H1 (cell line): ENCODE data around the gene DSCAM. TPM values are rescaled to one million over a fixed set of nuclear protein-coding genes. Genes with fewer than 3 reads are reported as not detected.

Experiments
- JUND ChIP-seq: IDR thresholded peaks from 2 replicates; pipeline ENCODE4 v1.6.1; 2011; ENCODE audit warnings: mild to moderate bottlenecking, improper control_type of control experiment, low read length
- KDM1A ChIP-seq: fragments of 200-600, 300-600 bp; sonication (generic); IDR thresholded peaks from 2 replicates; pipeline ENCODE4 v1.7.1; 2016; ENCODE audit warnings: mild to moderate bottlenecking, low read length, borderline replicate concordance
- MAFK ChIP-seq: IDR thresholded peaks from 2 replicates; pipeline ENCODE4 v1.6.1; 2012; ENCODE audit warnings: low read depth, mild to moderate bottlenecking, improper control_type of control experiment, low read length
- POLR2AphosphoS5 ChIP-seq: IDR thresholded peaks from 2 replicates; pipeline ENCODE4 v1.6.1; 2011; ENCODE audit warnings: low read depth, low read length
- RAD21 ChIP-seq, 2 experiments: IDR thresholded peaks in 1 of 2; conservative IDR thresholded peaks in 1 of 2; 2 replicates each; pipeline ENCODE4 v1.6.1; 2011; ENCODE audit warnings: low read depth in 2 of 2, low read length in 2 of 2, improper control_type of control experiment in 1 of 2, inconsistent platforms in 1 of 2, mild to moderate bottlenecking in 1 of 2, moderate library complexity in 1 of 2
- USF2 ChIP-seq: IDR thresholded peaks from 2 replicates; pipeline ENCODE4 v1.6.1; 2011; ENCODE audit warnings: low read length, improper control_type of control experiment
- polyA plus RNA-seq, 7 experiments: library from polyadenylated mRNA; depleted of rRNA in 3 of 7; stranded (reverse) in 5 of 7; unstranded in 2 of 7; fragments of >200 nt in 5 of 7; fragments of 200-250 nt in 2 of 7; gene quantifications; 1 replicate in 5 of 7; 2 replicates in 1 of 7; 4 replicates in 1 of 7; pipeline versions ENCODE4 v1.2.1 to v1.2.3, GENCODE V29; 2011 to 2013; ENCODE audit warnings: missing spikeins in 2 of 7, mixed read lengths in 2 of 7
- total RNA-seq: library from RNA; stranded (reverse); fragmentation: NEBNext Ultra II Directional; extraction: Animal tissue kit (Norgen Biotek cat#: 25700); gene quantifications from 2 replicates; pipeline ENCODE4 v1.2.1, GENCODE V29; 2021
- TF ChIP-seq, protein P1 (sequence below): fragments of 300-600 bp; sonication (generic); IDR thresholded peaks from 2 replicates; pipeline ENCODE4 v1.7.1; 2012; ENCODE audit warnings: low read length, moderate library complexity, mild to moderate bottlenecking, inconsistent platforms; ENCODE audit not compliant: insufficient replicate concordance
- TF ChIP-seq, protein P2 (sequence below): IDR thresholded peaks from 2 replicates; pipeline ENCODE4 v1.6.1; 2012; ENCODE audit warnings: inconsistent platforms

The DSCAM gene
- total and polyA plus RNA-seq, 2 of the 8 experiments (the other 6 are each of a cell fraction or from before 2014, with no cell fraction given): 0.02 to 0.15 TPM

DNA sequence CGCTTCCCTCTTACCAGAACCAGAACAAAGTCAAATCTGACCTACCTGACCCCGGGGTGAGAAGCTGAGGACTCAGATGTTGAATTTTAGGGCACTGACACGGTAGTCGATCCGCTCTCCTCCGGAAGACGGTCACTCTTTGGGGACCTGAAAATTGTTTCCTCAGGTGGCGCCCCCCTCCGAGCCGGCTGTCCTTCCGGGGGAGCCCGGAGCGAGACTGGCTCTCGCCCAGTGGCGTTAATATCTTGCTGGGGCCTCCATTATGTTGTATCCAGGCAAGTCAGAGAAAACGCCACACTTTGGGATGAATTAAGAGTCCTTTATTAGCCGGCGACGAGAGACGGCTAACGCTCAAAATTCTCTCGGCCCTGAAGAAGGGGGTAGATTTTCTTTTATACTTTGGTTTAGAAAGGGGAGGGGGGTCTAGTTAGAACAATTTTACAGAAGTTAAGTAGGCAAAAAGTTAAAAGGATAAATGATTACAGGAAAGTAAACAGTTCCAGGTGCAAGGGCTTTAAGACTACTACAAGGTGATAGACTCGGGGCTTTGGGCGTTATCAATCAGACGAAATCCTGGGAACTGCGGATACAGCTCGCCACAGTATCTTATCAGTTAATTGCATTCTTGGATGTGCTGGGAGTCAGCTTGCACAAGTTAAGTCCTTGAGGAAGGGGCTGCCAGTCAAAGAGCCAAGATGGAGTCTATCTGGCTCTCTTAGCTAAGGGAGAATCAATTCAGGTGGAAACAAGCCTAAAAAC lies 269.5 kb downstream of the DSCAM start (continued):
- TF ChIP-seq, protein P1, sequence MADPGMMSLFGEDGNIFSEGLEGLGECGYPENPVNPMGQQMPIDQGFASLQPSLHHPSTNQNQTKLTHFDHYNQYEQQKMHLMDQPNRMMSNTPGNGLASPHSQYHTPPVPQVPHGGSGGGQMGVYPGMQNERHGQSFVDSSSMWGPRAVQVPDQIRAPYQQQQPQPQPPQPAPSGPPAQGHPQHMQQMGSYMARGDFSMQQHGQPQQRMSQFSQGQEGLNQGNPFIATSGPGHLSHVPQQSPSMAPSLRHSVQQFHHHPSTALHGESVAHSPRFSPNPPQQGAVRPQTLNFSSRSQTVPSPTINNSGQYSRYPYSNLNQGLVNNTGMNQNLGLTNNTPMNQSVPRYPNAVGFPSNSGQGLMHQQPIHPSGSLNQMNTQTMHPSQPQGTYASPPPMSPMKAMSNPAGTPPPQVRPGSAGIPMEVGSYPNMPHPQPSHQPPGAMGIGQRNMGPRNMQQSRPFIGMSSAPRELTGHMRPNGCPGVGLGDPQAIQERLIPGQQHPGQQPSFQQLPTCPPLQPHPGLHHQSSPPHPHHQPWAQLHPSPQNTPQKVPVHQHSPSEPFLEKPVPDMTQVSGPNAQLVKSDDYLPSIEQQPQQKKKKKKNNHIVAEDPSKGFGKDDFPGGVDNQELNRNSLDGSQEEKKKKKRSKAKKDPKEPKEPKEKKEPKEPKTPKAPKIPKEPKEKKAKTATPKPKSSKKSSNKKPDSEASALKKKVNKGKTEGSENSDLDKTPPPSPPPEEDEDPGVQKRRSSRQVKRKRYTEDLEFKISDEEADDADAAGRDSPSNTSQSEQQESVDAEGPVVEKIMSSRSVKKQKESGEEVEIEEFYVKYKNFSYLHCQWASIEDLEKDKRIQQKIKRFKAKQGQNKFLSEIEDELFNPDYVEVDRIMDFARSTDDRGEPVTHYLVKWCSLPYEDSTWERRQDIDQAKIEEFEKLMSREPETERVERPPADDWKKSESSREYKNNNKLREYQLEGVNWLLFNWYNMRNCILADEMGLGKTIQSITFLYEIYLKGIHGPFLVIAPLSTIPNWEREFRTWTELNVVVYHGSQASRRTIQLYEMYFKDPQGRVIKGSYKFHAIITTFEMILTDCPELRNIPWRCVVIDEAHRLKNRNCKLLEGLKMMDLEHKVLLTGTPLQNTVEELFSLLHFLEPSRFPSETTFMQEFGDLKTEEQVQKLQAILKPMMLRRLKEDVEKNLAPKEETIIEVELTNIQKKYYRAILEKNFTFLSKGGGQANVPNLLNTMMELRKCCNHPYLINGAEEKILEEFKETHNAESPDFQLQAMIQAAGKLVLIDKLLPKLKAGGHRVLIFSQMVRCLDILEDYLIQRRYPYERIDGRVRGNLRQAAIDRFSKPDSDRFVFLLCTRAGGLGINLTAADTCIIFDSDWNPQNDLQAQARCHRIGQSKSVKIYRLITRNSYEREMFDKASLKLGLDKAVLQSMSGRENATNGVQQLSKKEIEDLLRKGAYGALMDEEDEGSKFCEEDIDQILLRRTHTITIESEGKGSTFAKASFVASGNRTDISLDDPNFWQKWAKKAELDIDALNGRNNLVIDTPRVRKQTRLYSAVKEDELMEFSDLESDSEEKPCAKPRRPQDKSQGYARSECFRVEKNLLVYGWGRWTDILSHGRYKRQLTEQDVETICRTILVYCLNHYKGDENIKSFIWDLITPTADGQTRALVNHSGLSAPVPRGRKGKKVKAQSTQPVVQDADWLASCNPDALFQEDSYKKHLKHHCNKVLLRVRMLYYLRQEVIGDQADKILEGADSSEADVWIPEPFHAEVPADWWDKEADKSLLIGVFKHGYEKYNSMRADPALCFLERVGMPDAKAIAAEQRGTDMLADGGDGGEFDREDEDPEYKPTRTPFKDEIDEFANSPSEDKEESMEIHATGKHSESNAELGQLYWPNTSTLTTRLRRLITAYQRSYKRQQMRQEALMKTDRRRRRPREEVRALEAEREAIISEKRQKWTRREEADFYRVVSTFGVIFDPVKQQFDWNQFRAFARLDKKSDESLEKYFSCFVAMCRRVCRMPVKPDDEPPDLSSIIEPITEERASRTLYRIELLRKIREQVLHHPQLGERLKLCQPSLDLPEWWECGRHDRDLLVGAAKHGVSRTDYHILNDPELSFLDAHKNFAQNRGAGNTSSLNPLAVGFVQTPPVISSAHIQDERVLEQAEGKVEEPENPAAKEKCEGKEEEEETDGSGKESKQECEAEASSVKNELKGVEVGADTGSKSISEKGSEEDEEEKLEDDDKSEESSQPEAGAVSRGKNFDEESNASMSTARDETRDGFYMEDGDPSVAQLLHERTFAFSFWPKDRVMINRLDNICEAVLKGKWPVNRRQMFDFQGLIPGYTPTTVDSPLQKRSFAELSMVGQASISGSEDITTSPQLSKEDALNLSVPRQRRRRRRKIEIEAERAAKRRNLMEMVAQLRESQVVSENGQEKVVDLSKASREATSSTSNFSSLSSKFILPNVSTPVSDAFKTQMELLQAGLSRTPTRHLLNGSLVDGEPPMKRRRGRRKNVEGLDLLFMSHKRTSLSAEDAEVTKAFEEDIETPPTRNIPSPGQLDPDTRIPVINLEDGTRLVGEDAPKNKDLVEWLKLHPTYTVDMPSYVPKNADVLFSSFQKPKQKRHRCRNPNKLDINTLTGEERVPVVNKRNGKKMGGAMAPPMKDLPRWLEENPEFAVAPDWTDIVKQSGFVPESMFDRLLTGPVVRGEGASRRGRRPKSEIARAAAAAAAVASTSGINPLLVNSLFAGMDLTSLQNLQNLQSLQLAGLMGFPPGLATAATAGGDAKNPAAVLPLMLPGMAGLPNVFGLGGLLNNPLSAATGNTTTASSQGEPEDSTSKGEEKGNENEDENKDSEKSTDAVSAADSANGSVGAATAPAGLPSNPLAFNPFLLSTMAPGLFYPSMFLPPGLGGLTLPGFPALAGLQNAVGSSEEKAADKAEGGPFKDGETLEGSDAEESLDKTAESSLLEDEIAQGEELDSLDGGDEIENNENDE: no peak
- TF ChIP-seq JUND (no peak), POLR2AphosphoS5 (no peak), USF2 (no peak), KDM1A (no peak), RAD21 (IDR thresholded peaks at IDR 0.05 in 1 of 2, conservative IDR thresholded peaks at IDR 0.05 in 1 of 2; ENCODE audit: low read depth in 2 of 2, low read length in 2 of 2) (no peak), MAFK (no peak)
- TF ChIP-seq, protein P2, sequence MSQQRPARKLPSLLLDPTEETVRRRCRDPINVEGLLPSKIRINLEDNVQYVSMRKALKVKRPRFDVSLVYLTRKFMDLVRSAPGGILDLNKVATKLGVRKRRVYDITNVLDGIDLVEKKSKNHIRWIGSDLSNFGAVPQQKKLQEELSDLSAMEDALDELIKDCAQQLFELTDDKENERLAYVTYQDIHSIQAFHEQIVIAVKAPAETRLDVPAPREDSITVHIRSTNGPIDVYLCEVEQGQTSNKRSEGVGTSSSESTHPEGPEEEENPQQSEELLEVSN: no peak
